Sigmoid colon (tissue), 7 donors: ENCODE results near the gene CD248. TPM values are rescaled to one million over a fixed set of nuclear protein-coding genes. Genes with fewer than 3 reads are reported as not detected.

Experiments
- DNase-seq: peaks from one replicate; pipeline ENCODE4 v3.0.0-alpha.2; 2019
- H3K27ac ChIP-seq, 4 donors: fragments of 200-600 bp; sonication (generic); one replicate each; pipeline ENCODE4 v1.5.1; 2016 to 2019; ENCODE audit warnings: mild to moderate bottlenecking in 1 of 4
- H3K27me3 ChIP-seq, 3 donors: fragments of 200-600 bp; sonication (generic); one replicate each; pipeline ENCODE4 v1.5.1; 2019; ENCODE audit warnings: mild to moderate bottlenecking in 1 of 3
- H3K36me3 ChIP-seq, 4 donors: fragments of 200-600 bp; sonication (generic); one replicate each; pipeline ENCODE4 v1.5.1; 2016 to 2019
- H3K4me1 ChIP-seq, 4 donors: fragments of 200-600 bp; sonication (generic); one replicate each; pipeline ENCODE4 v1.5.1; 2017 to 2019
- H3K4me3 ChIP-seq, 4 donors: fragments of 200-600 bp; sonication (generic); one replicate each; pipeline ENCODE4 v1.5.1; 2017 to 2019; ENCODE audit warnings: mild to moderate bottlenecking in 2 of 4, moderate library complexity in 1 of 4
- H3K9me3 ChIP-seq, 4 donors: fragments of 200-600 bp in 3 of 4; sonication (generic) in 3 of 4; one replicate each; pipeline versions ENCODE4 v1.5.1 to v1.6.1; 2013 to 2019
- CTCF ChIP-seq, 4 experiments: fragments of 450-650 bp in 3 of 4; fragments of 200-600 bp in 1 of 4; IDR thresholded peaks; one replicate each; pipeline ENCODE4 v1.5.1; 2016 to 2019; ENCODE audit warnings: antibody characterized with exemption in 4 of 4, mild to moderate bottlenecking in 3 of 4, moderate library complexity in 2 of 4
- EP300 ChIP-seq, 4 donors: sonication (generic); formaldehyde crosslinking; IDR thresholded peaks; one replicate each; pipeline ENCODE4 v1.6.1; 2017; ENCODE audit warnings: antibody characterized with exemption in 4 of 4
- POLR2A ChIP-seq, 2 donors: fragments of 450-650 bp; IDR thresholded peaks; one replicate each; pipeline ENCODE4 v1.6.1; 2016; ENCODE audit warnings: antibody characterized with exemption in 2 of 2, mild to moderate bottlenecking in 2 of 2, moderate library complexity in 2 of 2
- POLR2AphosphoS5 ChIP-seq, 4 donors: sonication (generic); formaldehyde crosslinking; IDR thresholded peaks; one replicate each; pipeline ENCODE4 v1.6.1; 2017; ENCODE audit warnings: antibody characterized with exemption in 4 of 4
- WGBS, 2 donors: extraction: QIAGEN DNeasy Blood & Tissue Kit; methylation state at CpG; one replicate each; pipeline ENCODE4 v1.1.7; 2013; 5-methylcytosine and 5-hydroxymethylcytosine counted together
- intact Hi-C: fragments of 100-400 bp; cut with DNase I; formaldehyde crosslinking; loops from one replicate; pipeline ENCODE4 v1.15.1; 2023
- polyA plus RNA-seq, 3 donors: library from polyadenylated mRNA; stranded (reverse); fragments of 200-250 nt; gene quantifications; one replicate each; pipeline ENCODE4 v1.2.3, GENCODE V29; 2013
- total RNA-seq, 4 donors: library from RNA; depleted of rRNA; stranded (reverse); fragments of >200 nt; gene quantifications; one replicate each; pipeline ENCODE4 v1.1.0, GENCODE V29; 2016
- donor health status: healthy with polysubstance abuse.
- donor health status: Bipolar disorder and iron deficiency.
- donor health status: healthy.

Gene CD248
- total and polyA plus RNA-seq, 7 donors, result 1.2 to 26.3 (median 6.1) TPM

- H3K9me3 ChIP-seq, result no peaks in the 10 kb centered on the region
- H3K27me3 ChIP-seq, result no peaks in the 10 kb centered on the region
- peaks cover 4 to 41% (median 40%) of the 10 kb centered on the region in 4 donors for H3K4me1 ChIP-seq
- peaks cover 10 to 26% (median 17%) of the 10 kb centered on the region in 4 donors for H3K36me3 ChIP-seq
- TF ChIP-seq POLR2A (IDR thresholded peaks at IDR 0.05) (no peak), CTCF (IDR thresholded peaks at IDR 0.05) (no peak), EP300 (IDR thresholded peaks at IDR 0.05) (no peak), POLR2AphosphoS5 (IDR thresholded peaks at IDR 0.05) (no peak)
- WGBS, 2 donors, result 2 to 11% methylated on average over 7 of the region's 7 CpGs
- peak overlapping the region; percentile 85 to 91 (median 87) for H3K27ac ChIP-seq
- DNase-seq, result no peak
- intact Hi-C loops, result loop anchor here (1.0 to 5.0 kb wide), 2 partner anchors 33 to 42 kb away; no protein-coding TSS in a partner anchor
- H3K4me3 ChIP-seq, result peak overlapping the region; percentile 82 to 97 (median 90)
Observed at GRCh38 chr11:66345316-66345649, 28.4 kb upstream of the CD248 start.

DNA sequence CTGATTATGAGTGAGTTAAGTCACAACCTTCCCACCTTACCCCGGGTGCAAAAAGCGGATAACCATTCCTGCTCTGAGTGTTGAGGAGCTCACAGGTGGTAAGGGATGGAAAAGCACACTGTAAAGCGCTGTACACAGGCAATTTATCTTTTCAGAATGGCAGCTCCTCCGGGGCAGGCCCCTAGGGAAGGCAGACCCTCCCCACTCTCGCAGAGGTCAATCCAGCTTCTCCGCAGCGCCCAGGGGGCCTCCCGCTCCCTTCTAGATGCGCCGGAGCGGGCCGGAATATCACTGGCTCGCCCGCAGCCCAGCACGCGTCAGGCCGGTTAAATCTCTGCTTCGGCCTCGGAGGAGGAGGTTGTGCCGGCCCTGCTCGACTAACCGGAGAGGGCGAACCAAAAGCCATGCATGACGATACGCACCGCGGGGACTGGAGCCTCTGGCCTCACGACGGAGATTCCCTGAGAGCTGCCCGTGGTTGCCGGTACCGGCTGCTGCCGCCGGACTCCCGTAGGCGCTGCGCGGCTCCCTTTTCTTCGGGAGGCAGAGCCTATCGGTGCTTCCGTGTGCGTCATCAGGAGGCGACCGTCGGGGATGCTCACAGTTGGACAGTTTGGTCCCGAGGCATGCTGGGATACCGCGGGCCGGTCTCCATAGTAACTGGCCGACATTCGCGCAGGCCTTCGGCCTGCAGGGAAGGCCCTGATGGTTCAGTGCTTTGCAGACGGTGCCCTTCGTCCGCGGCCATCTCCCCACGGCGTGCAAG, 27.9 kb upstream of the CD248 start, which contains the start of gene BRMS1:
Gene BRMS1 (minus strand): TSS at position 555 of the 766 bp plus-strand sequence. CDS start 2,870 bp downstream, outside the sequence.
- H3K27ac ChIP-seq, result peak within 1 kb of the TSS; percentile 85 to 91 (median 87)
- peak; percentile 99 for DNase-seq
- H3K4me1 ChIP-seq, result peaks cover 4 to 41% (median 40%) of the 10 kb centered on the region in 4 donors
- 0% methylated on average over 59 of the region's 59 CpGs for WGBS, 2 donors
- intact Hi-C loops, result loop anchor here (1.0 to 5.0 kb wide), 2 partner anchors 32 to 43 kb away; no protein-coding TSS in a partner anchor
- no peaks in the 10 kb centered on the region for H3K27me3 ChIP-seq
- H3K36me3 ChIP-seq, result peaks cover 10 to 31% (median 21%) of the 10 kb centered on the region in 4 donors
- H3K9me3 ChIP-seq, result no peaks in the 10 kb centered on the region
- H3K4me3 ChIP-seq, result peak within 1 kb of the TSS; percentile 82 to 97 (median 90)
- TF ChIP-seq POLR2AphosphoS5 (IDR thresholded peaks at IDR 0.05), result peak; percentile 85 to 96 (median 95)
- peak in 1 of 4 donors; percentile 41 for TF ChIP-seq EP300 (IDR thresholded peaks at IDR 0.05)
- TF ChIP-seq POLR2A (IDR thresholded peaks at IDR 0.05), result peak; percentile 78 to 87
- peak in 3 of 4 experiments; percentile 6 to 42 (median 12) for TF ChIP-seq CTCF (IDR thresholded peaks at IDR 0.05)

GRCh38 chr11:66343176-66343575, 26.3 kb upstream of the CD248 start:
- Histone ChIP-seq H3K27ac (no peak overlapping the region), H3K4me3 (no peak overlapping the region), H3K27me3 (no peaks in the 10 kb centered on the region), H3K36me3 (peaks cover 10 to 47% (median 29%) of the 10 kb centered on the region in 4 donors), H3K4me1 (peaks cover 4 to 39% (median 37%) of the 10 kb centered on the region in 4 donors), H3K9me3 (no peaks in the 10 kb centered on the region)
- intact Hi-C loops, result no loop called here
- 93% methylated on average over 8 of the region's 8 CpGs for WGBS, 2 donors
- DNase-seq, result peak; percentile 34
- TF ChIP-seq EP300 (IDR thresholded peaks at IDR 0.05) (no peak), POLR2AphosphoS5 (IDR thresholded peaks at IDR 0.05) (no peak)

GRCh38 chr11:66341502-66342126, 24.8 kb upstream of the CD248 start:
- Histone ChIP-seq H3K4me3 (no peak overlapping the region), H3K36me3 (peaks cover 10 to 58% (median 33%) of the 10 kb centered on the region in 4 donors), H3K27me3 (no peaks in the 10 kb centered on the region), H3K9me3 (no peaks in the 10 kb centered on the region), H3K4me1 (peaks cover 0 to 37% (median 37%) of the 10 kb centered on the region in 4 donors), H3K27ac (no peak overlapping the region)
- DNase-seq, result no peak
- WGBS, 2 donors, result 96 to 97% methylated on average over 21 of the region's 21 CpGs
- no peak for TF ChIP-seq CTCF (IDR thresholded peaks at IDR 0.05)
- no peak for TF ChIP-seq POLR2AphosphoS5 (IDR thresholded peaks at IDR 0.05)
- no peak for TF ChIP-seq POLR2A (IDR thresholded peaks at IDR 0.05)
- no peak for TF ChIP-seq EP300 (IDR thresholded peaks at IDR 0.05)
- intact Hi-C loops, result no loop called here
